ENCODE results near the gene ARPC1A.

Gene ARPC1A

DNA sequence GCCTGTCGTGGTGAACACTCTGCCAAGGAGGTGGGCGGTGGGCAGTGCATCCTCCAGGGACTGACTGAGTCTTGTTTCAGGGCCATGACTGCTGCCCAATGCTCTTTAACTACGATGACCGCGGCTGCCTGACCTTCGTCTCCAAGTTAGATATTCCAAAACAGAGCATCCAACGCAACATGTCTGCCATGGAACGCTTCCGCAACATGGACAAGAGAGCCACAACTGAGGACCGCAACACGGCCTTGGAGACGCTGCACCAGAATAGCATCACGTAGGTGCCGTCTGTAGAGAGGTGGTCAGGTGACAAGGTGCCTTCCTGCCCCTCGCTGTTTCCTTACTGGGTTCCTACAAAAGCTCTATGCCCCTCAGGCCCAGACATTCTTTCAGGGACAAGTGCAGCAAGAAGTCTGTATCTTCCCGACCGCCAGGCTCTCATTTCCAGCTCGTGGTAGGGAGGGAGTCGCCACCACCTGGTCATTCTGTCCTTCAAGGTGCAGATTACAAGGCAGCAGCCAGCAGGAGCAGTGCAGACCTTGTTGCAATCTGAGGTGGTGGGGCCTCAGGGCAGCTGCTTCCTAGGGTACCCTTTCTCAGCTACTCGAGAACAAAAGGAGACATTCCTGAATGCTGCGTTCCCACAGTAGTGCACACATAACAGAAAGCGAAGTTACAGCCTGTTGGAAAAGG is 33.9 kb downstream of the ARPC1A start:
- H3K4me2 ChIP-seq (ENCODE audit: low read length), result no peak overlapping the region
- no peaks in the 10 kb centered on the region for H3K9me3 ChIP-seq (ENCODE audit: control insufficient read depth, insufficient read depth, low read length)
- H3K27me3 ChIP-seq (ENCODE audit: control insufficient read depth, low read length), result no peaks in the 10 kb centered on the region
- H3K4me3 ChIP-seq (ENCODE audit: low read length), result no peak overlapping the region
- peaks cover 14% of the 10 kb centered on the region for H3F3A ChIP-seq (ENCODE audit: control insufficient read depth, insufficient read depth)
- no peaks in the 10 kb centered on the region for H3K79me2 ChIP-seq (ENCODE audit: control insufficient read depth, low read length)
- peaks cover 80% of the 10 kb centered on the region for H3K36me3 ChIP-seq (ENCODE audit: control insufficient read depth, low read length)
- no peaks in the 10 kb centered on the region for H3K4me1 ChIP-seq (ENCODE audit: control insufficient read depth, low read length)
- no peaks in the 10 kb centered on the region for H4K20me1 ChIP-seq (ENCODE audit: control insufficient read depth, insufficient read depth, low read depth, low read length)
- H3K9me2 ChIP-seq (replicated peaks; ENCODE audit: control insufficient read depth, low read length), result no peaks in the 10 kb centered on the region
- TF ChIP-seq CTCF (IDR thresholded peaks at IDR 0.05; ENCODE audit: low read depth, low read length, poor library complexity, severe bottlenecking) (no peak), EZH2phosphoT487 (IDR thresholded peaks at IDR 0.05; ENCODE audit: borderline replicate concordance, low read length) (no peak)
- H3K27ac ChIP-seq (ENCODE audit: low read depth, low read length), result no peak overlapping the region

DNA sequence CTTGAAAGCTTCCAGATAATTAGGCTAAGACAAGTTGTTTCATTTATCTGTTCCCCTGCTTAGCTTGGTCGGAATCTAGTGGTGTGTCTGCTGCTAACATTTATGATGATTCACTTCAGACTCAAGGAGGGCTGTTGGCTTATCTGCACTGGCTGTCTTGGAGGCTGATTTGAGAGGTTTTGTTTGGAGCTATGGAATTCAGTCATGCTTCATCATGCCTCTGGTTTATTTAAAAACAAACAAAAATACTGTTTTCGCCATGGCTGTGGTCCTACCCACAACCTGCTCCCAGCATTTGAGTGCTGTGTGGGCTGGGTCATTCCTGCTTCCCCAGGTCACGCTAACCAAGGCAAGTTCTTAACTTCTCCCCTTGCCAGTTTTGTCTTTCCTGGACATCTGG is 37.1 kb downstream of the ARPC1A start:
- H3K9me2 ChIP-seq (replicated peaks; ENCODE audit: control insufficient read depth, low read length), result no peaks in the 10 kb centered on the region
- H3K36me3 ChIP-seq (ENCODE audit: control insufficient read depth, low read length), result peaks cover 80% of the 10 kb centered on the region
- H3K9me3 ChIP-seq (ENCODE audit: control insufficient read depth, insufficient read depth, low read length), result no peaks in the 10 kb centered on the region
- H3K27me3 ChIP-seq (ENCODE audit: control insufficient read depth, low read length), result no peaks in the 10 kb centered on the region
- no peaks in the 10 kb centered on the region for H4K20me1 ChIP-seq (ENCODE audit: control insufficient read depth, insufficient read depth, low read depth, low read length)
- H3F3A ChIP-seq (ENCODE audit: control insufficient read depth, insufficient read depth), result peaks cover 9% of the 10 kb centered on the region
- H3K4me2 ChIP-seq (ENCODE audit: low read length), result no peak overlapping the region
- TF ChIP-seq CTCF (IDR thresholded peaks at IDR 0.05; ENCODE audit: low read depth, low read length, poor library complexity, severe bottlenecking) (no peak), EZH2phosphoT487 (IDR thresholded peaks at IDR 0.05; ENCODE audit: borderline replicate concordance, low read length) (no peak)
- H3K27ac ChIP-seq (ENCODE audit: low read depth, low read length), result no peak overlapping the region
- H3K79me2 ChIP-seq (ENCODE audit: control insufficient read depth, low read length), result no peaks in the 10 kb centered on the region
- H3K4me3 ChIP-seq (ENCODE audit: low read length), result no peak overlapping the region
- H3K4me1 ChIP-seq (ENCODE audit: control insufficient read depth, low read length), result no peaks in the 10 kb centered on the region

GRCh38 chr7:99363286-99363685 is 37.6 kb downstream of the ARPC1A start:
- Histone ChIP-seq H3K4me2 (ENCODE audit: low read length) (no peak overlapping the region), H3K9me2 (replicated peaks; ENCODE audit: control insufficient read depth, low read length) (no peaks in the 10 kb centered on the region), H3K79me2 (ENCODE audit: control insufficient read depth, low read length) (no peaks in the 10 kb centered on the region), H3K9me3 (ENCODE audit: control insufficient read depth, insufficient read depth, low read length) (no peaks in the 10 kb centered on the region), H3K27me3 (ENCODE audit: control insufficient read depth, low read length) (no peaks in the 10 kb centered on the region), H3K4me1 (ENCODE audit: control insufficient read depth, low read length) (no peaks in the 10 kb centered on the region), H3F3A (ENCODE audit: control insufficient read depth, insufficient read depth) (peaks cover 9% of the 10 kb centered on the region), H3K4me3 (ENCODE audit: low read length) (no peak overlapping the region), H3K36me3 (ENCODE audit: control insufficient read depth, low read length) (peaks cover 76% of the 10 kb centered on the region), H4K20me1 (ENCODE audit: control insufficient read depth, insufficient read depth, low read depth, low read length) (no peaks in the 10 kb centered on the region), H3K27ac (ENCODE audit: low read depth, low read length) (no peak overlapping the region)
- TF ChIP-seq CTCF (IDR thresholded peaks at IDR 0.05; ENCODE audit: low read depth, low read length, poor library complexity, severe bottlenecking), result no peak
- no peak for TF ChIP-seq EZH2phosphoT487 (IDR thresholded peaks at IDR 0.05; ENCODE audit: borderline replicate concordance, low read length)

Measured in DOHH2 (cell line).